NCI-H2196 treated with DMSO at 0.1 percent for 48 hours (cell line): ENCODE data around the gene CPEB4.

ENCODE experiments used
- DNase-seq: peaks from one replicate; lab custom pipeline; 2025; ENCODE audit not compliant: unreplicated experiment; lab: John Stamatoyannopoulos, UW

Gene CPEB4

GRCh38 chr5:173887610-173888472 lies at the start of gene CPEB4:
Gene CPEB4, plus strand, starts transcription at chr5:173888349. Its CDS starts 1,385 bp downstream, at chr5:173889734.
- peak; percentile 98 for DNase-seq

DNA sequence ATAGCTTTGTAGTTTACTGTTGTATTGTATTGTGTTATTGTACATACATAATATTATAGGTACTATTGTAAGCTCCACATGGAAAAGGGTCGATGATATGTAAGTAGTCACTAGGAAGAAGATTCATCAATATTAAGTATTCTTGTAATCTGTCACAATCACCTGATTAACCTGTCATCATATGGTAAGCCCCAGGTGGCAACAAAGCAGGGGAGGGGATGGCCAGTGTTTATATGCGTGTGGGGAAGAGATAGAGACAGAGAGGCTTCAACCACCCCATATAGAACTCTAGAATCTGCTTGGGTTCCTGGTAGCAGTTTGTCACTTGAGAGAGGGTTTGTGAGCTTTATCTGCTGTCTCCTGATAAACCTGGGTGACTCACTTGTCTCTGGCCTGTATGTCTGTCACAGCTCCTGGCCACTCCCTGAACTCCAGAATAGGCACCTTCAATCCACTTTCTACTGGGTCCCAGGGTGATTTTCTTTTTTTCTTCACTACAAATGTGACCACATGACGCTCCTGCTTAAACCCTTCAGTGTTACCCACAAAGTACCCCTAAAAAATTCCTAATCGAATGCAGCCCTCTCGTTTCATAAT lies 48.9 kb upstream of the CPEB4 start:
- no peak for DNase-seq

DNA sequence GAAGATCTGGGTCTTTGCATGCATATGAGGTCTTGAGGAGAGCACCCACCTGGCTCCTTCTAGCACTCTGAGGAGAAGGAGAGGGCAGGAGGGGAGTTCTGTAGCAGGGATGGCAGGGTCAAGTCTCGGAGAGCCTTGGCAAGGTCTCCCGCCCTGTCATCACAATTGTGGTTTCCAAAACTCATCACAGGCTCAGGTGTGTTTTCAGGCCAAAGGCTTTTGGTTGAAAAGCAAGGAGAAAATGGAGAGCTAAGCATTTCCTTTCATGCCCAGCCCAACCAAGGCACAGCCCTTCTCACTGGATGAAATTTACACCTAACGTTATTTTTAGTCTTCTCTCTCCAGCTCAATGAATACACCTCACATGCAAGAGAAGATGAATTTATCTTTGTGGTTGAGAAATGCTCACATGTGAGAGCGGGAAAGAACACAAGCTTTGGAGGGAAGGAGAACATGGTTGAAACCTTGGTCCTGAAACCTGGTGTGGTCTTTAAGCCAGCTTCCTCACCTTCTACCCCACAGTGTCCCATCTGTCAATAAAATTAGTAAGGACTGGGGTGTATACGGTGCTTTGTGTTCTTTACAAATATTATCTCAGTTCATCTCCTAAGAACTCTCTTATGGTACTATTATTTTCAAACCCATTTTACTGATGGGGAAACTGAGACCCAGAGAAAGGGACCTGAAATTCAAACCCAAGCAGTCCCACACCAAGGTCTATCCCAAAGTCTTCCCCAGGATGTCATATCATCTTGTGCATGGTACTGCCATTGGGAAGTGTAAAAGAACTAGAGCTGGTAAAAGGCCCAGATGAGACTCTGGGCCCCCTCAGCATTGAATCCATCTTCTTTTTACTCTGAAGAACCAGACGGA lies 47.8 kb upstream of the CPEB4 start:
- DNase-seq = no peak

- DNase-seq = no peak
Observed at GRCh38 chr5:173841710-173842109, 46.4 kb upstream of the CPEB4 start.

DNA sequence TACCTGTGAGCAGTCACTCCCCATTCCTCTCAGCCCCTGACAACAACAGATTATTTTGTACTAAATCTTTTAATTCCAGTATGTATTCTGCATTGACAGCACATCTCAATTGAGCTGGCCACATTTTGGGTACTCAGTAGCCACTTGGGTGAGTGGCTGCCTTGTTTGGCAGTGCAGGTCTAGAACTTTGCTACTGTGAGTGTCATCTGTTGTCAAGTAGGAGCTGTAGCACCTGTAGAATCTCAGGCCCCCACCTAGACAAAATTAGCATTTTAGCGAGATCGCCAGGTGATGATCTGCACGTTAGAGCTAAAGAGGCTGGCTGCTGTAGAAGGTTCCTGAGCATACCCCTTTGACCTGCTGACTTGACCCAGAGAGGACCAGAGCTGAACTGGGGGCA lies 44.4 kb upstream of the CPEB4 start:
- no peak for DNase-seq

- no peak for DNase-seq
Observed at GRCh38 chr5:173845321-173845720, 42.8 kb upstream of the CPEB4 start.

DNA sequence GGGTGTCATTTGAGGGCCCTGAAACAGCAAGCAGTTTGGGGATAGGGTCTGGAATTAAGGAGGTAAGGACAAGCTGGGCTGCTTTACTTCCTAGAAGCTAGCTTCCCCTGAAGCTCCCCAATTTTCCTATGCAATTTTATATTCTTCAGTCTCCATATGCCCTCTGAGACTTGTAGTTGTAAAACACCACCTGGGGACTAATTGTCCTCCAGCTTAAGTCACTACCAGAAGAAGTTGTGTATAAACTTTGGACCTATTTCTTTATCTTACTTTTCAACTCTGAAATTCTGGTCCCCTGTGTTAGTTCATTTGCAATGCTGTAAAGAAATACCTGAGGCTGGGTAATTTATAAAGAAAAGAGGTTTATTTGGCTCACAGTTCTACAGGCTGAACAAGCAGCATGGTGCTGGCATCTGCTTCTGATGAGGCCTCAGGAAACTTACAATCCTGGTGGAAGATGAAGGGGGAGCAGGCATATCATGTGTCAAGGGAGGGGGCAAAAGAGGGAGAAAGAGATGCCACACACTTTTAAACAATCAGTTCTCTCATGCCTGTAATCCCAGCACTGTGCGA lies 41.1 kb upstream of the CPEB4 start:
- DNase-seq = no peak

- DNase-seq = no peak
Observed at GRCh38 chr5:173848986-173849596, 39.1 kb upstream of the CPEB4 start.

GRCh38 chr5:173849908-173850307 lies 38.2 kb upstream of the CPEB4 start:
- no peak for DNase-seq

- no peak for DNase-seq
Observed at GRCh38 chr5:173850659-173851058, 37.5 kb upstream of the CPEB4 start.

GRCh38 chr5:173851595-173852243 lies 36.4 kb upstream of the CPEB4 start:
- DNase-seq = no peak

DNA sequence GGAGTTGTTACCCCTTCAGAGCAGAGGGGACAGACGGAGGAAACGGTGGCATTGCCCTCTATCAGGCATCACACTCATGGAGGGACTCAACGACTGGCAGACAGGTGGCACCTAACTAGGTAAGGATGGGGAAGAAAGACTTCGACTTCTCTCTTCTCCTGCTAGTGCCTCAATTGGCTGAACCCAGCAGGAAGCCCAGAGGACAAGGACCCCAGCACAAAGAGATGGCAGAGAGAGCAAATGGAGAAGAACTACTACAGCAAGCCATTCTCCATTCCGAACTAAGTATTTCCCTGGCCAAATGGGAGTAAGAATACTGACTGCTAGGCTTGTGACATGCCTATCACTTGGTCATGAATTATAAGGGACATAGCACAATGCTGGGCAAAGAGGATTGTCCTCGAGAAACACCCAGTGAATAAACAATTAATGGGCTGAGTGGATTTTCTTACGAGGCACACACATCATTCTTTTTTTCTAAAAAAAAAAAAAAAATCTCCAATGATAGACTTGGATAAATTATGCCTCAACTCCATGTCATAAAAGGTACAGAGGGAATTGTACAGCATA lies 35.3 kb upstream of the CPEB4 start:
- DNase-seq = no peak

DNA sequence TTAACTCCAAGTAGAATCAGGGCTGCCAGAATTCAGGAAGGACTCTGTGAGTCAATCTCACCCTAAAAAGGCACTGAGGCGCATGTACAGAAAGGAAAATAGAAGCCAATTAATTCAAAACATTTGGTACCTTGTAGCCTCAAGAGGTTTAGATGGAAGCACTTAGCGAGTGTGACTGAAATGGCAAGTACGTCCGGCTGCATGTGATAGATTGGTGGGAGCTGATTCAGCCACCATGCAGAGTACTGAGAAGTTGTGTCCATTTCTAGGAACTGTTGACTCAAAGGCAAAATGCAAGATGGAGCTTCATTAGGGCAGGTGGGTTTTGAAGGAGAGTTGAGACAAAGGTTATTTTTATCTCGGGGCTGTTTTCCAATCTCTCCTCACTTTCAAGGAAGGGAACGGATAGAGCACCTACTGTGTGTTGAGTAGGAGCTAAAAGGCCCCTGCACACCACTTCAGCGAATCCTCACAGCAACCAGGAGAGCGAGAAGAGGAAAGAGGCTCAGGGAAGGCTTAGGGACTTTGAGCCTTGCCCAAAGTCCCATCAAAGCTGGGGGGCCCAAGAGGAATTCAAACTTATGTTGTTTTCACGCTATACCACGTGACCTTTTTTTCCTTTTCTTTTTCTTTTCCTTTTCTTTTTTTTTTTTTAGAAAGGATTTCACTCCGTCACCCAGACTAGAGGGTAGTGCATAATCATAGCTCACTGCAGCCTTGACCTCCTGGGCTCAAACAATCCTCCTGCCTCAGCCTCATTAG lies 34.6 kb upstream of the CPEB4 start:
- no peak for DNase-seq

- DNase-seq = no peak
Observed at GRCh38 chr5:173855162-173855994, 32.8 kb upstream of the CPEB4 start.

DNA sequence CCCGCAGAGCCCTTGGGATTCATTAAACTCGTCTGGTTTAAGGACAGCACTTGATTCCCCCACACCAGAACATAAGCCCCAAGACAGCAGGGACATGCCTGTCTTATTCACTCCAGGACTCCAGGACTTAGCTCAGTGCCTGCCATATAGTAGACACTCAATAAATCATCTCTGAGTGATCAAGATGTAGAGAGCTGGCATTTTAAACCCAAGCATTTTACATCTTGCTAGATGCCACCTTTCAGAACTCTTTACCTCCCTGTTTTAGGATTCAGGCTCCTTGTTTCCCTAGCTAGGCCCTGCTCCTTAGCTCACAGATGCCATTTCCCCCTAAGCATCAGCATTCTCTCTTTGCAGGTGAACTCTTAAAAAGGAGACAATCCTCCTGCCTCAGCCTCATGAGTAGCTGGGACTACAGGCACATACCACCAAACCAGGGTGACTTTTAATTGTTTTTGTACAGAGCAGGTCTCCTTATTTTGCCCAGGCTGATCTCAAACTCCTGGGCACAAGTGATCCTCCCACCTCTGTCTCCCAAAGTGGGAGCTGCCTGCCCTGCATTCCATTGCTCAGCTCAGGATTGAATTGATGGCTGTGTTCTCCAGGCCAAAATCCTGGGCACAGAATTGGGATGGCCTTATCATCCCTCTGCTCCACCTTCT lies 32.0 kb upstream of the CPEB4 start:
- no peak for DNase-seq

DNA sequence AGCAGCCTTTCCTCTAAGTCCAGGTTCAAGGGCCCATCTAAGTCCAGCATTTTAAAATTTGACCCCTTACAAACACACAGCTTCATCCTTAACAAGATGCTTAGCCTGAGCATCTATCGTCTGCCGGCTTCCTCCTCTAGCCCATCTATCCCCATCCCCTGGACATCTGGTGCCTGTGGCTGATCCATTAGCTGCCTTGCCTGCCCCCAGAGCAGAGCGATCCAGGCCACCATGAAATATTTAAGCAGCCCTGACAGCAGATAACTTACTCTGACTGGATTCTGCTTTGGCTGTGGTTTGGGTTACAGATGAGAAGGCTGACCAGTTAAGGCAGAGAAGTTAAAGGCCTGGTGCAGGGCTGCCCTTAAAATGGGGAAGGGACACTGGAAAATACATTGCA lies 30.9 kb upstream of the CPEB4 start:
- DNase-seq = no peak

DNA sequence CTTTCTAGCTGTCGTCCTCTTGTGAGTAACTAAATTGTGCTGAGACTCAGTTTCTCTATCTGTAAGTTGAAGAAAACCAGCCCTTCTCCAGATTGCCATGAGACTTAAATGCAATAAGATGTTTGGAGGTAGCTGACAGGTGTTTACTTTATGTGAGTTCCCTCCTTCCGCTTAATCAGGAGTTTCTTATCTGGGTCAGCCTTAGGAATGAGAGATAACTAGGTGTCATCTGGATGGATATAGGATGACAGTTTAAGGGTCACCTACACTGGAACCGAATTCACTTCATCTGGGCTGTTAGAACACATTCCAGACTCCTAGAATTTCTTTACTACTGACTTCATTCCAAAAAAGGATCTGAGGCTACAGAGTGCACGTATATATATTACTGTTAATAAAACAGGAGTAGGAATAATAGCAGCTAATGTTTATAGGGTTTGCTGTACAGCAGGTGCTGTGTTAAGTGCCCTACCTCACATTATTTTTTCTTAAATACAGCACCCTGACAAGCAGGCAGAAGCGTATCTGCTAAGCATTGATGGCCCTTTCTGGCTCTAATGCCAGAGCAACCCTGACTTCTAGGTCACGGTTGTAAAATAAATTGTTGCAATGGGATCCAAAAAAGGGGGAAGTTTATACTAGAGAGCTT lies 30.0 kb upstream of the CPEB4 start:
- DNase-seq = no peak
